HG02852 (cell line): Measurements from ENCODE around the gene ICOSLG.
"Not testable (repeated sequence)": the region's sequence is repeated elsewhere in the genome, so short reads cannot be mapped to it uniquely, and the experiment has no call there.

ENCODE experiments used
- ATAC-seq: cut with Tn5 transposase; IDR thresholded peaks from one replicate; pipeline ENCODE4 v1.9.1; 2021; ENCODE audit warnings: mild to moderate bottlenecking, moderate library complexity; ENCODE audit not compliant: unreplicated experiment

The ICOSLG gene

DNA sequence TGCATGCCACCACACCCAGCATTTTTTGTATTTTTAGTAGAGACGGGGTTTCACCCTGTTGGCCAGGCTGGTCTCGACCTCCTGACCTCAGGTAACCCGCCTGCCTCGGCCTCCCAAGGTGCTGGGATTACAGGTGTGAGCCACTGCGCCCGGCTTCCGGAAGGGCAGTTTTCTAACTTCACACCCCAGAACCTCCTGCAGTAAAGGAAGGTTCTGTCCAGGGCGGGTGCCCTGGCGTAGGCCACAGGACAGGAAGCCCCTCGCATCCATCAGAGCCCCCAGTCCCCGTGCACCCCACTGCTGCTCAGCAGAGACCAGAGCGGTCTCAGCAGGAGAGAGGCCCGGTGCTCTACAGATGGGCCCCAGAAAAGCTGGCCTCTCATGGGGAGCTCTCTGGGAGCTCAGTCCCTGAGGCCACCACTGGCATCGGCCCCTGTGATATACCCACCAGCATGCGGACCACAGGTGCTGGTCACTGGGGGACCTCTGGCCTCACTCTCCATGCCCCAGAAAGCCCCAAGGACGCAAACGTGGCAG, 25.1 kb upstream of the ICOSLG start:
- ATAC-seq, result no peak

DNA sequence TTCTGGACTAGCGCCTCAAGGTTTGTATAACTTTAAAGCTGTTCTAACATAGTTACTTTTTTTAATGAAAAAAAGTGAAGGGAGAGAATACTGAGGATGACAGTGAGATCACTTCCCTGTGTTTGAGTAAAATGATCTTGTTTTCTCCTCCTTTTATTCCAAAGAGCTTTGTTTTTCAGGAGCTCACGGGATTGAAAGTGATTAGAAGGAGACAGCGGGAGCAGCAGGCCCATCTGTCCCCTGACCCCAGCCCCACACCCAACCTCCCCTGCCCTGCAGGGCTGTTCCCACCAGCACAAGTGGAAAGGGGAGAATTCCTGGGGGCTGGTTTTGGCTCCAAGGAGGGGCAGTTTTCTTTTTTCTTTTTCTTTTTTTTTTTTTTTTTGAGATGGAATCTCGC, 23.0 kb upstream of the ICOSLG start:
- no peak for ATAC-seq

- ATAC-seq, result no peak
Measured at GRCh38 chr21:44263221-44263760, 22.5 kb upstream of the ICOSLG start.

GRCh38 chr21:44262338-44263056, 21.8 kb upstream of the ICOSLG start:
- ATAC-seq, result no peak

DNA sequence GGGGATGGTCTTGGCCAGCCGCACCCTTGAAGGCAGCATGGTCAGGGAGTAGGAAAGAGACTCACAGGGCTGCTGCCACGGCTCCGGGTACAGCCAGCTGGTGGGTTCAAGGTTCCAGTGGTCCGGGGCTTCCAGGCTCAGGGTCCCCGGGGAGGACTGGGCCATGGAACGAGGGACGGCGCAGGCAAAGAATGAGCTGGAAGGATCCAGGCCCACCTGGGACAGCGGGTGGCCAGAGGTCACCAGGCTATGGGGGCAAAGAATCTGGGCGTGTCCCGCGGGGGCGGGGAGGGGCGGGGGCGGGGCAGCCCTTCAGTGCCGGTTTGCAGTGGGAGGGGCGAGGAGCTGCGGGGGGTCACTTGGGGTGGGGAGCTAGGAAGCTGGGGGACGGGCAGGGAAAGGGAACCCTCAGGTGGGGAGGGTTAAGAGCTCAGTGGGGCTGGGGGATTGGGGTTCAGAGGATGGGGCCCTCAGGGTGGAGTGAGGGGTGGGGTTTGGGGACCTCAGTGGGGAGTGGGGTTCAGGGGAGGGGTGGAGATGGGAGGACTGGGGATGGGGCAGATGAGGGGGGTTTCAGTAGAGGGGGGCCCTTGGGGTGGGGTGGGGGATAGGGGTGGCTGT, 21.0 kb upstream of the ICOSLG start, which contains the start of gene DNMT3L:
DNMT3L (minus strand) TSS at position 223 of the 621 bp plus-strand sequence. CDS start 638 bp downstream, outside the sequence.
- no peak for ATAC-seq

DNA sequence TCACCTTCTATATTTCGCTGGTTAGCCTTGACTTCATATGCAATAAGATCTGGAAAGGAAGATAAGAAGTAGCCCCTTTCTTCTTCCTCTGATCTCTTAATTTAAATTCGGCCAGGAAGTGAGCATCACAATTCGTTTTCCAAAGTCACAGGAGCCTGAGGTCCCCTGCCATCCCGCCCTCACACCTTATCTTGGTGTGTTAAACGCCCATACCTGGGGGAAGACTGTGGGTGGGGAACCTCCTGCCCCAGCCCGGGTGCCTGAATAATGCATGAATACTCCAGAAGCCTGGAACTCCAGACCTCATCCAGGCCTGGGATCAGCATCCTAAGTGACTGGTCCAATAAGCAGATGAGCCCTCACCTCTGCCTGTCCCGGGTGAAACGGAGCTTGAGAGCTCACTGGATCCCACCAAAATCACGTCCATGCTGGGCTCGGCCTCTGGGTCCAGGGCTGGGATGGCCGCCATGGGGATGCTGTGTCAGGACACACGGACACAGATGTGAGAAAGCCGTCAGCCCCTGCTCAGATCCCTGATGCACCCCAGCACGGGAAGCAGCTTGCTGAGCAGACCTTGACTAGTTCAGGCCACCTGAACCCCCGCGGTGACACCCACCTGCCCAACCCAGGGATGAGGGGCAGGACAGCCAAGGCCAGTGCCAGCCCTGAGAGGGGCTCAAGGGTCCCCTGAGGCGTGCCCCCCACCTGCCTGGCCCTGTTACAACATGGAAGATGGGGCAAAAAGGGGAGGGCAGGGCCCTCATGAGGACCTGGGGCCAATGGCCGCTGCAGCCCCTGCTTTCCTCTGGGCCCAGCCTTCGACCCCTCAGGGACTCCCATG, 20.3 kb upstream of the ICOSLG start:
- ATAC-seq, result no peak

DNA sequence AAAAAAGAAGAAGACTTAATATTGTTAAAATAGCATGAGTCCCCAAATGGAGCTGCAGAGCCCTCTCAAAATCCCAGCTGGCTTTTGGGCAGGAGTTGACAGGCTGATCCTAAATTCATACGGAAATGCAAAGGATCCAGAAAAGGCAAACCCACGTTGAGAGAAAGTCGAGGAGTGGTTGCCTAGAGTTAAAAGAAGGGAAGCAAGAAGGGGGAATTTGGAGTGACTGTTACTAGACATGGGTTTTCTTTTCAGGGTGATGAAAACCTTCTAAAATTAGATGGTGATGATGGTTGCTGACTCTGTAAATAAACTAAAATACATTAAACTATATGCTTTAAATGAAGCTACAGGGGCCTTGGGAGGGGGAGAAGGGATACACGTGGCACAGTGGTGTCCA, 19.3 kb upstream of the ICOSLG start:
- no peak for ATAC-seq

- no peak for ATAC-seq
Measured at GRCh38 chr21:44259082-44259705, 18.5 kb upstream of the ICOSLG start.

- no peak for ATAC-seq
Measured at GRCh38 chr21:44258056-44258725, 17.4 kb upstream of the ICOSLG start.

DNA sequence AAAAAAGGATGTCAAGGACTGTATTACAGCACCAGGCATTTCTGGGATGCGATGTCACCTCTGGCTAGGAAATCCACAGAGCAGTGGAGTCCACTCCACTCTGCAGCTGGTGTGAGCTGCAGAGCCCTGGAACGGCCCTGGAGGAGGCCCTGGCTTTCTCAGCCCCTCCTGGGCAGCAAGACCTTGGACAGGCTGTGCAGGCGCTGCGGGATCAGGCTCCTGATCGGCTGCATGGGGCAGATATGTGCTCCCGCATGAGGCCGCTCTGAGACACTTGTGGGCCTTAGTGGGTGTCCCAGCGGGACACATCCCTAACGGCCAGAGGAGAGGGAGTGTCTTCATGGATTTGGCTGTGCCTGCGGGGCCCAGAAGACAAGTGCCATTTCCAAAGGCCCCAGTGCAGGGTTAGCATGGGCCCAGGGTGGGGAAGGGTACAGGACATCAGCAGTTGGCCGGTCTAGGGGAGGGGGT, 14.8 kb upstream of the ICOSLG start:
- ATAC-seq, result no peak

DNA sequence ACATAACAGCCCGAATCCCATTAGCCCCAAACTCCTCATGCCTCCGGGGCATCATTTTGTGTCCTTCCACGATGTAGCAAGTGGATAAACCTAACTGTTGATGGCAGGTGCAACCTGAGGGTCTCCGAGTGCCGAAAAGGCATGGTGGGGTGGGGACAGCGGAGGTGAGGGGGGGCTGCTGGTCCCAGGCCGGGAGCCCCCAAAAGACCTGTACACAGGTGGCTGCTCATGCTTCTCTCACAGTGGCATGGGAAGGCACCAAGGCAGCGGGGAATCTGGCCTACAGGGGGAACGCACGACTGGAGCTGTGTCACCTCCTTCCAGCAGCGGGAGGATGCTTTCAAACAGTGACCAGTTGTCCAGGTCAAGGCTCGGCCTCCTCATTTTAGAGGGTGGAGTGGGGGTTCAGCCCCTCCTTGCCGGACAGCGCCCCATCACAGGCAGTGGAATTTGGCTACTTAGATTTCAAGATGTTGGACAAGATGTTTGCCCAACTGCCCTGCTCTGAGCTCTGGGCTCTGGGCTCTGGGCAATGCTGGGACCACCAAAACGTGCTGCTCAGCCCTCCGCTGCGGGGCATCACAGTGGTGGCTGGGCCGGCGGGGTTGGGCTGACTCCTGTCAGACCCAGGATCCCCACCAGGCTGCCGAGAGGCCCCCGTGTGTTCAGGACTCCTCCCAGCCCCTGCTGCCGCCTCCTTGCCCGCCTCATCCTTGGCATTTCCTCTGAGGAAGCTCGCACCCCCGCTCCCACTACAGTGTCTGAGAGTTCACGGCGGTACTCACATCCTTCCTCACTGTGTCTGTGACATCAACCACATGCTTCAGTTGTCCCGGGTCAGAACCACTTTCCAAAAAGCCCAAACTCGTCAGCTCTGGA, 13.3 kb upstream of the ICOSLG start:
- ATAC-seq, result no peak

GRCh38 chr21:44249204-44250037, 8.7 kb upstream of the ICOSLG start:
- ATAC-seq, result not testable (repeated sequence)

DNA sequence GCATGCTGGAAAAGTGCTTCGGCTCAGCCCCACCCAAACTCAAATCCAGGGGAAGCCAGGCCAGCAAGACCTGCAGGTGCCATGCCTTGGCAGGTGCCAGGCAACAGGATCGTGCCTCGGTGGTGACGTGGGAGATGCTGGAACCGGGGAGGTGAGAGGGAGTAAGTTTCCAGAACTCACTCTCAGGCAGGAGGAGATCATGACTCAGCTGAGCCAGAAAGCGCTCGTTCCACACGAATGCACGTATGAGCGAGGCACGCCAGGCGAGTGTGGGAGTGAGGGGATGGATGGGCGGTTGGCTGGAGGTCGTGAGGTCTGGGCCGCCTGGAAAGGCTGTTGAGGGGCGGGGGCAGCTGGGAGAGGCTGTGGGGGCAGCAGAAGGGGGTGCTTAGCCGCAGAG, 7.2 kb upstream of the ICOSLG start:
- not testable (repeated sequence) for ATAC-seq

GRCh38 chr21:44243980-44244379, 3.2 kb upstream of the ICOSLG start:
- ATAC-seq, result peak; percentile 40

DNA sequence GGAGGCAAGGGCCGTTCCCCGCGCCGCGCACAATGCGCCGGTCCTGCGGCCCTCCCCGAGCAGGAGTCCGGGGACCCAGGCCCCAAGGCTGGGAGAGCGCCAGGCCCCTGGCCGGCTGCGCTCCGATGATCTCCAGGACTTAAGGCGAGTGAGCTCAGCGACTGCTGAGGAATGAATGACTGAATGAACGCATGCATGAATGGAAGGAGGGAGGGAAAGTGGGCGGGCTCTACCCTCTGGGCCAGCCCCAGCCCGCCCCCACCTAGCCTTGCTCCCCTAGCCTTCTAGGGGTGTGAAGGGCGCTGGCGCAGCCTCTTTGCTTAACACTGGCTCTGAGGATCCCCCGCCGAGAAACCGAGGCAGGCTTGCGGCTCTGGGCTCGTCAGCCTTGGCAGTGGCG, 538 bp upstream of the ICOSLG start:
- peak; percentile 38 for ATAC-seq

DNA sequence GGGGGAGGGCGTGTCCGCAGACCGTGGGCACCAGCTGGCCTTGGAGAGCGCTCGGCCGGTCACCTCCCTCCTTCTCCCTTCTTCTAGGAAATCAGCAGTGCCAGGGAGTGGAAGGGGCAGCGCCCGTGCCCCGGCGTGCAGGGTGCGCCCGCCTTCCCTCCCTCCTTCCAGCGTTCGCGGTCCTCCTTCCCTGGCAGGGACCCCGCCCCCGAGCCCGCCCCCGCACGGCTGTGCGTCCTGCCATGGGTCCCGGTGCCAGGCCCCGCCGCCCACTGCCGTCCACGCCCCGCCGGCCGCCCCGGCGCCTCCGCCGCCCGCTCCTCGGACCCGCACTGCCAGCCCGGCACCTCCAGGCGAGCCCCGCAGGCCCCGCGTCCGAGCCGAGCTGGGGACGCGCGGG, 390 bp downstream of the ICOSLG start:
- not testable (repeated sequence) for ATAC-seq

GRCh38 chr21:44229561-44229960, 11.2 kb downstream of the ICOSLG start:
- not testable (repeated sequence) for ATAC-seq

GRCh38 chr21:44228109-44228508, 12.6 kb downstream of the ICOSLG start:
- not testable (repeated sequence) for ATAC-seq
